ENCODE results near the gene SH3TC2.
A peak's percentile ranks its signal among the peaks of the same experiment; 100 is the strongest.

SH3TC2 gene

DNA sequence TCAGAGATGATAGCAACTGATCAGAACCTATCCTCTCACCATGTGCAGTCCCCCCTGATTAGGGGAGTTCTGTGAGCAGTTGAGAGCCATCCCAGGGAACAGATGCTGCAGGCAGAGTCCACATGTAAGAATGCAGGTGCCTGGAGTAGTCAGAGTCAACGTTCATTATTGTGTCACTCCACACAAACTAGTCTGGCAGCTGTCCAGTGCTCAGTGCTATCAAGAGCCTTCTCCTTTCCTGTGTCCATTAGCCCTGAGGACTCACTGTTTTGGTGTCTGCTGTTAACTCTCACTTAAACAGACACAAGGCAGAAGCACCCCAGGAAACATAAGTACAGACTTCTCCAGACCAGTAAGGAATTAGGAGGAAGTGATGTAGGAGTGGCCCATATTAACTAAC is 2.5 kb downstream of the SH3TC2 start:
- DNase-seq (ENCODE audit: low spot score): peak; percentile 37

DNA sequence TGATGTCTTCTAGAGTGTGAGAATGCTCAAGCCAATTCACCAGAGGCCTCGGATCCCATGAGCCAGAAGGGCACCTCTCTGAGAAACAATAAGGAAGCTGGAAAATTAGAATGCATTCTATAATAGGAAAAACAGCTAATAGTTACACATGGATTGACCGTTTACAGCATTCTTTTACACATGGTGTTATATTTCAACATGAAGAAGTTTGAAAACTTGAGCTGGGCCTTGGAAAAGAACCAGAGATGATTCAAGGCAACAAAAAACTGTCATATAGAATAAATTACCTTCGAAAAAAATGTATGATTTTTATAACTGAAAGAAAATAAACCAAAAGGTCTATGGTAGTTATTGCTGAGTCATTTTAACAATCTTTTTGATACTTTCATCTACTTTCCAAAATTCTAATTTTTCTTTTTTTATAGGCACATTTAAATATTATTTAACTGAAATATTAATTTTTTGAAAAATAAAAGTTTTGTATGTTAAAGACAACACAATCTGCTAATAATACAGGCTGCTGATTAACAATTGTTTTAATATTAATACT is 6.2 kb downstream of the SH3TC2 start:
- no peak for DNase-seq (ENCODE audit: low spot score)

DNA sequence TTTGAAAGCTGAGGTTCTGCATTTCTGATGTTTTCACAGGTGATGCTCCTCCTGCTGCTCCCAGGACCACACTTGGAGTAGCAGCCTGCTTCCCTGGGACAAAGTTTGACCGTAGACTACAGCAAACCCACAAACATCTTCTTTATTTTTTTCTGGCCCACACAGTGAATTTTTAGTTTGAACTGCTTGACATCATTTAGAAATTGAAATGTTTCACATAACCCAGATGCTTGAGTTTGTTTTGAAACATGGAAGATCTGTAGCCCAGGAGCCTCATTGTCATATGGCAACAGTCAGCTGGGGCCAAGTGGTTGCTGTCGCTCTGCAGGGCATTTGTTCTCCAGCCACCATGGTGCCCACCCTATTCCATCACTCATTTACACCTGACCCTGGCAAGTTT is 8.4 kb downstream of the SH3TC2 start:
- no peak for DNase-seq (ENCODE audit: low spot score)

DNA sequence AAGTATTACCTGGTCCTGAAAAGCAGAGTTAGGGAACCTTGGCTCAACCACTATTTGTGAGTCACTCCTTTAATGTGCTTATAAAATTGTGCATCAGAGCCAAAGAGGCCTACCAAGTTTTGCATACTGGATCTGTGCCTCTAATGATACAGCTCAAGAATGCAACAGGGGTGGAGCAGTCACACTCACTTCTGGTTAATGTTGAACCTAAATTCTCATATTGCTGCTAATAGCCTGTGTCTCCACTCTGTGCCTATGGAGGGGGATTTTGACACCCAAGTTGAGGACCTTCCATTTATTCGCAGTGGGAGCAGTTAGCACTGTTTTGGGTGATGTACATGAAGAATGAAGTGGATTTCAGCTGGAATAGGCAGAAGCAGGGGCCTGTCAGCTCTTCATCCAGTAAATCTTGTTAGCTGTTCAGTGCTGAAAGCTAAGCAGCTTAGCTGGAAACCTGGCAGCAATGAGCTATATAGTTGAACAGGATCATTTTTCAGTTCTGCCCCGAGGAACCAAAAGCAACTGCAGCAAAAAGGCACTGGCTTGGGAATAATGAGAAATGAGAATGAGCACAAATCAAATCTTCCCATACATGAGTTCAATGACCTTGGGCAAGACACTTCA is 9.7 kb downstream of the SH3TC2 start:
- no peak for DNase-seq (ENCODE audit: low spot score)

DNA sequence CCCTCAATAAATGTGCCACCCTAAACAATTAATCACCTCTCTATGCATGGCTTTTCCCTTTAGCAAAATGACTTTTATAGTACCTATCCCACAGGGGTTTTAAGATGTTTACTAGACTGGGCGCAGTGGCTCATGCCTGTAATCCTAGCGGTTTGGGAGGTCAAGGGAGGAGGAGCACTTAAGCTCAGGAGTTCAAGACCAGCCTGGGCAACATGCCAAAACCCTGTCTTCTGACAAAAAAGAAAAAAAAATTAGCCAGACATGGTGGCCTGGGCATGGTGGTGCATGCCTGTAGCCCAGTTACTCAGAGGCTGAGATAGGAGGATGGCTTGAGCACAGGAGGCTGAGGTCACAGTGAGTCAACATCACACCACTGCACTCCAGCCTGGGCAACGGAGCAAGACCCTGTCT is 13.5 kb downstream of the SH3TC2 start:
- DNase-seq (ENCODE audit: low spot score): no peak

DNA sequence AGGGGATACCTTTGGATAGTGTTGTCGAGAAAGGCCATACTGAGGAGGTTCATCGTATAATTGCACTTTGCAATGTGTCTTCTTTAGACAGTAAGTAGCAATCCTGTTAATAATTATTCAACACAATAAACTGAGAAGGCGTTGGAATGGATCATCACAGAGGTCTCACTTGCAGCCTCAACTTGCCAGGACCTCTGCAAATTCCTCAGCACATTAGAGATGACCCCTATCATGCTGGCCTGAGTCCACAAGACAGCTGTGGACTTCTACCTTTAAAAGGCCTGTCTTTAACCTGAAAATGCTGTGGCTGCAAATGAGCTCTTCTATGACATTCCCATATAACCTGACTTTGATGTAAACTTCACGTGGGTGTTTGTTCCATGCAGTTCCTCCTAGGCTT is 14.1 kb downstream of the SH3TC2 start:
- DNase-seq (ENCODE audit: low spot score): no peak

DNA sequence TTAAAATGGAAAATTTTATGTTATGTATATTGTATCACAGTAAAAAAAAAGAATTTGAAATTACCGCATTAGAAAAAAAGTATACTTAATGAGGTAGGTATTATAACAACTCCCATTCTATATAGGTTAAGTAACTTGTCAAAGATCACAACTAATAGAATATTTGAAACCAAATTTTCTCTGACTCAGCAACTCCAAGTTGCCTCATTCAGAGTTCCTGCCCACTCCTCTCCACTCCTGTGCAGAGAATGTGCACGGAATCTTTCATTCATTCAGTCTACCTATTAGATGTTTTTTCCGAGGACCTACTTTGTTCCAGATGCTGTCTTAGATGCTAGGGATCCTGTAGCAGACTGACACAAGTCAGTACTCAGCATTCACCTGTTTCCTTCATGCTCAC is 15.4 kb downstream of the SH3TC2 start:
- DNase-seq (ENCODE audit: low spot score): no peak

DNA sequence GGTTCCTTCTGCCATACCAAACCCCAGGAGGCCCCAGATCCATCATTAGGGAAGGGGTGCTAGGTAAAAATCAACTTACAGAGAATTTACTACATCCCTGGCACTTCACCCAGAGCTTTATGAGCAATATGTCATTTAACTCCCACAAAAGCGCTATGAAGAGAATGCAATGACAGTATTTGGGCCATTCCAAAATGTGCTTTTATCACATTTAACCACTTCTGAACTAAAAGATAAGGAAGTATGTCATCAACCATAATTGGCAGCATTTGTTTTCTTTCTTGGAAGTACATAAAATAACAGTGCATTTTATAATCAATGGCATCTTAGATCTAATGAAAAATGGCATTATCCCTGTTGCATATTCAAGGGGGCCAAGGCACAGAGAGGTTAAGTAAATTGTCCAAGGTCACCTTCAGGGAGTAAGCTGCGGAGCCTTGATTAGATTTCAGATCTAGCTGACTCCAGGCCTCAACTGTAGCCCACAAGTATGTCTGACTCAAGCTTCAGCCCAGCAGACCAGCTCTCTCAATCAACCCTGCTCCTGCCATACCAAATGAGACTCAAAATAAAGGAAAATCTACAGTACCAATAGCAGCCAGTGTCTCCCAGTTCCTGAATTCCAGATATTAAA is 16.5 kb downstream of the SH3TC2 start:
- no peak for DNase-seq (ENCODE audit: low spot score)

DNA sequence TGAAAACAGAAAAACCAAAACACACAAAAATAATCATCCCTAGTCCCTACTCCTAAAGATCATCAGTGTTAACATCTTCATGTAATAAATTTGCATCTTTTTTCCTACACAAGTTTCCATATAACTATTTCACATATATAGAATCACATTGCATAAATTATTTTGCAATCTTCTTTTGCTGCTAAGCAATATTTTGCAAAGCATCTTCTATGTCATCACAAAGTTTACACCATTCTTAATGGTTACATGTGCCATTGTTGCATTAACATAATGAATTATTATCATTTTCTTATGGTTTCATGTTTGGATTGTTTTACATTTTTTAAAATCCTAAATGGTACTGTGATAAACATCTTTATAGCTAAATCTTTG is 17.8 kb downstream of the SH3TC2 start:
- no peak for DNase-seq (ENCODE audit: low spot score)

DNA sequence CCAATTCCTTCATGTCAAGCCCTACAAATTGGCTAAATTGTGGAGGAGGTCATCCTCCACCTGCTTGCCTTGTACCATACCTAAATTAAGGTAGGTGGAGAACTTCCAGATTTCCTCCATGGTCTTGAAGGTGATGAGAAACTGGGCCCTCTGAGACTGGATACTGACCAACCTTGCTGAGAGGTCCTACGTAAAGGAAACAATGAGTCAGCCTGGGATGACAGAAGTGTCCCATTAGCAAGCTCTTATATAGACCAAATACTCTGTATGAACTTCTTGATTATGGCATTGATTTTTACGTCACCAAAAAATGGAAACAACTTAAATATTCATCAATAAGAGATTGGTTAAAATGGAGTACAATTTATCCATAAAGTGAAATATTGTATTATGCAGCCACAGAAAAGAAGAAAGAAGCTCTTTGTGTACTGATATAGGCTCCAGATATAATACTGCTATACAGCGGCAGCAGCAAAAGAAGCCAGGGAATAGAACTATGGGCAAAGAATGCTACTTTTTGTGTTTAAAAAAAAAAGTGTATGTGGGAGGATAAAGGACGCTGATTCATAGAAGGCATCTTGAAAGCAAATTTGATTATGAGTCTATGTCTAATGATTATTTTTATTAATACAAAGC is 18.3 kb downstream of the SH3TC2 start:
- no peak for DNase-seq (ENCODE audit: low spot score)

DNA sequence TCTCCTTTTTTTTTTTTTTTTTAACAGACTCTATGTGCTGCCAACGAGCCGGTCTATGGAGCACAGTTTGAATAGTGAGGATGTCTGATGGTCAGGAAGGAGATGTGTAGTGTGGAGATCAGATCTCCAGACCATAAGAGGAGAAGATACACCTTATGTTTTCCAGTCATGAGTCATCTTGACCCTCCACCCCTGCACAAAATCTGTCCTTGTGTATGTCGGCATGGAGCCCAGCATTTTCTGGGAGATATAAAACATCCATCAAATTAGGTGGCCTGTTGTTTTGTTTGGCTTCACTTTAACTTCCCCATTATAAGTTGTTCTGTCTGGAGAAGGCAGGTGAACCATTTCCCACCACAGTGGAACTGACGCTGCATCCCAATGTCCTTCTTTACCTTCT is 19.2 kb downstream of the SH3TC2 start:
- no peak for DNase-seq (ENCODE audit: low spot score)

DNA sequence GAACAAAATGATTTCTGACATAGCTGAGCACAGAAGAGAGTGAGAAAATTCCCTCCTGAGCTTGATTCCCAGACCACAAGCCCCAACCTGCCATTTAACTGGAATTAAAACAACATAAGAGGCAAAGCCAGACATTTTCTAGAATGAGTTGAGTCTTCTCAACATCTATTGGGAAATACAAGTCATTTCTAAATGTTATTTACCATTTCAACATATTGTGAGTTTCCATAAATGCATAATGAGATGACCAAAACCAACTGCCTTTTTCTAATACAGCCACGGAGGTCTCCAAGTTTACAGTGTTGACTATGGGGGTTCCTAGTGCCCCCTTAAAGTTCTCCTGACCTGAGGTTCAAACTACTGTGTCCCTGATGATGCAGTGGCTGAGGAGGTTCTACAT is 20.0 kb downstream of the SH3TC2 start:
- DNase-seq (ENCODE audit: low spot score): no peak

DNA sequence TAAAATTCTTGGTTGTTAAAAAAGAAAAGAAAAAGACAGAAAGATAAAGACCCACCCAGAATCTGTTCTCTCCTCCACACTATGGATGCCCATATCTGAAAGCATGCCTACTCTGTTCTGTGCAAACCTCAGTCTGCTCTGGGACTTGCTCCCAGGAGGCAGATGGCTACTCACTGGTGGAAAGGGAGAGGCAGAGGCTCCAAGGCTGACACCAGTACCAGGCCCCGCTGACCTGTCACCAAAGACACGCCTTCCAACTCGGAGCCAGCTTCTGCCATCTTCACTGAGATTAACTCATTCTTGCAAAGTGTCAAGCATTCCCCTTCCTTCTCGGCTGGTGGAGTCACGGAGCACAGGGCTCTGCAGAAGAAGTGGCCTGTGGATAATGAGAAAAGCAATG is 21.6 kb downstream of the SH3TC2 start:
- DNase-seq (ENCODE audit: low spot score): no peak

DNA sequence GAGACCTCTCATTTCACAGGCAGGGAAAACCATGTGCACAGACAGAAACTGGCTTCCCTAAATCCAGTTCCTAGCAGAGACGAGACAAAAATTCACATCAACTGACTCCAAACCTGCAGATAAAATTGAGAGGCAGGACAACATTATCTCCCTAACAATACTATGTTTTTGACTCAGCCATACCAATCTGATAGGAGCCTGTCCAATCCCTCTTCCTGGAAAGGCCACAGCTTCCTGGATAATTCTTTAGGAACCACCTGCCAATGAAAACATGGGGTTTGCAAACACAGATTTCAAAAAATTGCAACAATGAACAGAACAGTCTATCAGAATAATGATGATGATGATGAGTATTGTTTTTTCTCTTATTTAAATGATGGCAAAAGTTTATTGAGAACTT is 22.4 kb downstream of the SH3TC2 start:
- no peak for DNase-seq (ENCODE audit: low spot score)

DNA sequence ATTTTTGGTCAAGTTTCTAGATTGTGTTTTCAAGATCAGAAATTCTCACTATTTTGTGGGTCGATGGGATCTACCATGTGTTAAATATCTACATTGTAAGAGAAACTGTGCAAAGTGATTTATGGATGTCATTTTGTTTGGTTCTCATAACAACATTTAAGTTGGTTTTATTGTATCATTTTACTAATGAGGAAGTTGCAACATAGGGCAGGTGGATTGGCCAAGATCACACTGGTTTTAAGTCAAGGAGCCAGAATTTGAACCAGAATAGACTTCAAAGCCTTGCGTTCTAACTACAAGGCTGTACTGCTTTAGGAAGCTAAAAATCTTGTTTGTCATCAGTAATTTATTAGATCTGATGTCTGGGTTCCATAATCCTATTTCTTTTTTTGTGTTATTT is 23.4 kb downstream of the SH3TC2 start:
- no peak for DNase-seq (ENCODE audit: low spot score)

DNA sequence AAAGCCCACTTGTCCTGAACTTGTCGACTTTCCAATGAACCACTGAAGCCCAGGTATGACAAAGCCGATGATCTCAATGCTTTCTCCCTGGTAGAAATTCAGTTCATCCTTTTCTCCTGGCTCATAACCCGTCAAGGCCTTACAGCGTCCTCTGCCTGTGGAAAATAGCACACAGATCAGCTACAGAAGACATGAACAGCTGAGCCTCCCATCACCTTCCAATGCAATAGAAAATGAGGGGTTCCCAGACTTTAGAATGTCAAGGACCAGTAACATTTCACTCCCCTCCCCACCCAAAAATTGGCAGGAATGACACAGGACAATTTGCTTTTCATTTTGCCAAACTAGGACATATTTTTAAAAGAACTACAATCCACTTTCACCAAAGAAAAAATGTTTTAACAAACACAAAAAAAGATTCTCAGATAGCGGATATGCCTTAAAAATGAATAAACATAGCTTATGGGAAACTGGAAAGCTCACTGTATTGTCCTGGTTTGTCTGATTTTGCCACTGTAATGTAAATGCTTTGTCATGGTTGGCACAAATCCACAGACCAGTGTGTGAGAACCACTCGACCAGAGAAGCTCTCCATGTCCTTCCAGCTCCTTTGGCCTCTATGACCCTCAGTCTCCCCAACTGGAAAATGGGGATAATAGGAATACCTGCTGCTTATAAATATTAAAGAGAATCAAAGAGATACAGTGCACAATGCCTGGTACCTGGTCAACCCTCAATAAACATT is 24.4 kb downstream of the SH3TC2 start:
- DNase-seq (ENCODE audit: low spot score): no peak

DNA sequence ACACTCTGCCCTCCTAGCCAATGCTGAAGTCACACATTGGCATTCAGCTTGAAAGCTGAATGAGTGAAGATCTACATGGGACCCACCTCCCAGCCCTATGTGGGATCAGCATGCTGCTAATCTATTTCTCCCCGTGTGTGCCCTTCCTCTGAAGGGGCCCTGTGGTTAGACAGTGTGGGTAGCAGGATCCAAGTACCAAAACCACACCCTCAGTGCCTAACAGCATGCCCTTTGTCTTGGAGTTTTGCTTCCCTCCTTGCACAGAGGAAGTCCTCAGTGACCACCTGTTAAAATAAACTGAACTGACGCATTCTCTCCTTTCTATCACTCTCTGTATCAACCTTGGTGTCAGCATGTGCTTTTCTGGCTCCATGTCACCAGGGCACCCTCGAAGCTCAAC is 25.0 kb downstream of the SH3TC2 start:
- no peak for DNase-seq (ENCODE audit: low spot score)

DNA sequence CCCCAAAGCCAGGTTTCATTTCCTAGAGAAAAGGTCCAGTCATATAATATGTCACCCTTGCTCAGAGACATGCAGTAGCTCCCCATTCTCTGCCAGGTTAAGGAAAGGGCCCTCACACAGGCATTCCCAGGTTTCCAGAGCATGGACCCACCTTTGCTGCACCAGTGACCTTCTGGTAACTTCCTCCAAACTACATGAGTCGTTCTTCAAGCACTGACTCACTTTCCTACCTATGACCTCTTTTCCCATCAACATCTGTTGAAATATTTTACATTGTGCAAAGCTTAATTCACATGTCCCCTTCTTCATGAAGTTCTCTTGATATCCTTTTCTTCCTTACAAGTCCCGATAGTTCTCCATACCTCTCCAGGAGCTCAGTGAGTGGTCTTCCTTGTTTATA is 25.9 kb downstream of the SH3TC2 start:
- DNase-seq (ENCODE audit: low spot score): no peak

DNA sequence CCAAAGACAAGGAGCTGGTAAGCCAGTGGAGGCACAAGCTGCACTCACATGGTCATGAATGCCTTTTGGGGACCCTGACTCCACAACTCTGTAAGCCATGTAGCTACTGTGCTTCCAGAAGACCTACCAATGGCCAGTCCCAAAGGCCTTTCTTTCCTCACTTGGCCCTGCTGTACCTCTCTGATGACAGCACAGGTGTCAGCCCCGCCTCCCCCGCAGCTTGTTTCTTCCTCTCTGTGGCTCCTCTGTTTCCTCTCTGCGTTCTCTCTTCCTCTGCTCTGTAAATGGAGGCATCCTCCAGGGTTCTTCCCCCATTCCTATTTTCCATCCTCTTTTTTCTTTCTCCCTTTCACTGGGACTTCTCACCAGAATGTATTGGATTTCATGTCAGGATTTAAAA is 26.7 kb downstream of the SH3TC2 start:
- no peak for DNase-seq (ENCODE audit: low spot score)

DNA sequence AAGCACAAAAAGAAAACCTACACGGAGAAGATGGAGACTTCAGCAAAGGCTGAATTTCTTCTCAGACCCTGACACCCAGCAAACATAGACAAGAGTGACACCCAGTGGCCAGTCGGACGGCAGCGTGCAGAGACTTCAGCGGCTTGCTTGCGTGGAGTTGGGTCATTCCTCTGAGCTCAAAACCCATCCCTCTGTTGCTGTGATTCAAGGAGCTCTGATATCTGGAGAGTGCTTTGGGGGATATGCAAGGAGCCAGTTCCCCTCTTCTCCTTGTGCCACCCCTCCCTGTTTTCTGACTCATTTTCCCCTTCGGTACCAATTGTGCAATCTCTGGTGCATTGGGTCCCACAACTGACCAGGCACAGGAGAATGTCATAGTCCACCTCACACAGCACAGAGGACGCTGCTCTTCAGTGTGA is 27.5 kb downstream of the SH3TC2 start:
- peak; percentile 91 for DNase-seq (ENCODE audit: low spot score)

DNA sequence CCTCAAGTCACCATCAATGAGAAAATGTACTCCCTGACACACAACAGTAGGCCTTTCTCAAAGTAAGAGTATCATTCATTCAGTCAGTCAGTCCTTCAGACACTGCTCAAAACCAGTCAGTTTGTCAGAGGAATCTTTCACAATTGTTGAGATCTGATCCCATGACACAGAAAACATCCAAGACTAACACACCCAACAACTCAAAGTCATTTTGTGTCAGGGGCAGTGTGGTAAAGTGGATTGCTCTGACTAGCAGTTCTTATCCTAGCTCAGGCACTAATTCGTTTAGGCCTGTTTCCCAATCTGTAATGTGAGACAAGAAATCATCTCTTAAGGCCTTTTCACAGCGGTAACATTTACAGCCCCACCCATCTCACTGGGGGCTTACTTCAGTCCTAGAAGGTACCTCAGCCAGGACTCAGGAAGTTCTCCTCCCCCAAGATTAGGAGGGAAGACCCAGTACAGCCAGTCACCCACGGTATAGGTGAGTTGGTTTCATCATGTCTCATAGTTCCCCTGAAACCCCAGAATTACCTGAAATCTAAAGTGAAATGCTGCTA is 31.9 kb downstream of the SH3TC2 start:
- DNase-seq (ENCODE audit: low spot score): no peak

DNA sequence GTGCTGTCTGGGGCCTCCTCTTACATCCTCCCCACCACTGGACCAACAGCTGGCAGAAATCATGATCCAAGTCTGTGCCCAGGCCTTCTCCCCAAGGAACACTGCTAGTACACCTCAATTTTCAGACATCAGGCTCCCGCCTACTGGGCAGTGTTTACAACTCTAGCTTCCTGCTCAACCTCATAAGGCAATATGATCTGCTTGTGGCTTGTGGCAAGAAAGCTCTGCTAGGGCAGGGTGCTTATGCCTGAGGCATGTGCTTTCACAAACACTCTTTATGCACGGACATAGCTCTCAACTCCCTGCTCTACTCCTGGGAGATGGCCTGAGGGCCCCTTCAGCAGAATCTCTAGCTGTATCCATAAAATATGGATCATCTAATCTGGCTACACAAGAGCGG is 32.5 kb downstream of the SH3TC2 start:
- no peak for DNase-seq (ENCODE audit: low spot score)

DNA sequence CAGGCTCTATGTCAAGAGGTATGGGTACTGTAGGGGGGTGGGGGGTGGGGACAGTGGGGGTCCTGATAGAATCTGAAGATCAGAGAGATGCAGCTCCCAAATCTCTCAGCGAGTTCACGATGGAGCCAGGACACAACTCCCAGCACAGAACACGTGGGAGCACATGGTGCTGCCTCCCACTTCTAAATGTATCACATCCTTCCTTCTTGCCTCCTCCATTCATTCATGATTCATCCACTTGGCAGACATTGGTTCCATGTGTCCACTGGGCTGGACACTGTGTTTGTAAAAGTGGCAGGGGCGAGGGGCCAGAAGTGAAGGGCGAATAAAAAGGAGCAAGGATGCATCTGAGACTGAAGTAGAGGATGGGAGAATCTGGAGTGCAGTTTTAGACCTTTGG is 33.9 kb downstream of the SH3TC2 start:
- DNase-seq (ENCODE audit: low spot score): no peak

All from Ammon's horn (tissue), 1 donor.